Mucosa of descending colon (tissue), 3 donors: Measurements from ENCODE around the gene TAOK1. TPM values are rescaled to one million over a fixed set of nuclear protein-coding genes. Genes with fewer than 3 reads are reported as not detected.
"Not testable (repeated sequence)": the region's sequence is repeated elsewhere in the genome, so short reads cannot be mapped to it uniquely, and the experiment has no call there.

Source experiments
- ATAC-seq: fragments of 200-7000 bp; cut with Tn5 transposase; one replicate; pipeline ENCODE4 v1.9.1; 2020; ENCODE audit warnings: mild to moderate bottlenecking, moderate library complexity
- DNase-seq, 3 donors: peaks; one replicate each; pipeline ENCODE4 v3.0.0-alpha.2; 2020
- H3K36me3 ChIP-seq: fragments of 200-600 bp; one replicate; pipeline ENCODE4 v1.8.0; 2021; ENCODE audit warnings: low read depth, mild to moderate bottlenecking
- H3K4me1 ChIP-seq: fragments of 200-600 bp; one replicate; pipeline ENCODE4 v1.8.0; 2021; ENCODE audit warnings: low read depth, mild to moderate bottlenecking
- H3K4me3 ChIP-seq: fragments of 200-600 bp; one replicate; pipeline ENCODE4 v1.8.0; 2021; ENCODE audit warnings: mild to moderate bottlenecking
- H3K9me3 ChIP-seq: fragments of 200-600 bp; one replicate; pipeline ENCODE4 v1.8.0; 2021; ENCODE audit warnings: mild to moderate bottlenecking
- CTCF ChIP-seq: fragments of 200-600 bp; IDR thresholded peaks from one replicate; pipeline ENCODE4 v1.8.0; 2022; ENCODE audit warnings: antibody characterized with exemption, mild to moderate bottlenecking
- intact Hi-C, 2 donors: fragments of 100-400 bp; cut with DNase I in 1 of 2; cut with micrococcal nuclease in 1 of 2; formaldehyde crosslinking; loops; one replicate each; pipeline versions ENCODE4 v1.11.0 to v1.11.1; 2022; cut with DNase I, micrococcal nuclease
- long read RNA-seq, 2 donors: library from polyadenylated mRNA; unstranded; transcript quantifications; one replicate each; pipeline ENCODE4 v2.0.0, GENCODE V29; 2019 to 2021
- total RNA-seq, 3 donors: library from RNA; stranded (reverse); fragmentation: NEBNext Ultra II Directional in 2 of 3; extraction: Animal tissue kit (Norgen Biotek cat#: 25700) in 2 of 3; gene quantifications; one replicate each; pipeline versions ENCODE4 v1.2.1 to v1.2.4, GENCODE V29; 2021 to 2023
- donor health status: DM: no; HTN: no; CAD: no; lungs with moderate emphysema.
- donor health status: DM: no; HTN: no; CAD: no.
- donor health status: DM: no; HTN: yes; CAD: no.

Gene TAOK1
- 10 to 100 TPM; 50.0 to 76.3 (median 52.1) TPM for total RNA-seq
- long read RNA-seq, donor 1, partial matches to known transcripts, result 1 of 2 reads
- long read RNA-seq, donor 1, other reads (novel, unspliced or antisense), result 1 of 2 reads
- long read RNA-seq, donor 2, partial matches to known transcripts, result 0 of 1 reads
- long read RNA-seq, donor 2, other reads (novel, unspliced or antisense), result 1 of 1 reads

- peak; percentile 99 to 100 (median 99) for DNase-seq
- Histone ChIP-seq H3K4me1 (peaks cover 17% of the 10 kb centered on the region), H3K36me3 (no peaks in the 10 kb centered on the region), H3K4me3 (peak within 1 kb of the TSS; percentile 95), H3K9me3 (no peaks in the 10 kb centered on the region)
- intact Hi-C loops, result no loop called here
- ATAC-seq, result peak; percentile 97
- TF ChIP-seq CTCF, result no peak
These were observed at the start of gene TAOK1 for GRCh38 chr17:29389982-29390850. TSS of gene TAOK1 (plus strand) at chr17:29390363. CDS start at chr17:29451549, 61,186 bp downstream.

GRCh38 chr17:29341726-29342125, 48.4 kb upstream of the TAOK1 start:
- no peak overlapping the region for H3K4me3 ChIP-seq
- H3K9me3 ChIP-seq, result no peaks in the 10 kb centered on the region
- intact Hi-C loops, result no loop called here
- H3K4me1 ChIP-seq, result no peaks in the 10 kb centered on the region
- no peaks in the 10 kb centered on the region for H3K36me3 ChIP-seq
- TF ChIP-seq CTCF, result no peak
- ATAC-seq, result no peak
- DNase-seq, result no peak

- Histone ChIP-seq H3K4me3 (no peak overlapping the region), H3K4me1 (no peaks in the 10 kb centered on the region), H3K36me3 (no peaks in the 10 kb centered on the region), H3K9me3 (no peaks in the 10 kb centered on the region)
- TF ChIP-seq CTCF, result no peak
- intact Hi-C loops, result no loop called here
- ATAC-seq, result no peak
- DNase-seq, result no peak
These were observed 47.9 kb upstream of the TAOK1 start for GRCh38 chr17:29342158-29342765.

- no peaks in the 10 kb centered on the region for H3K36me3 ChIP-seq
- intact Hi-C loops, result no loop called here
- TF ChIP-seq CTCF, result no peak
- H3K4me1 ChIP-seq, result no peaks in the 10 kb centered on the region
- H3K9me3 ChIP-seq, result no peaks in the 10 kb centered on the region
- DNase-seq (no peak), ATAC-seq (no peak)
- H3K4me3 ChIP-seq, result no peak overlapping the region
These were observed 45.8 kb upstream of the TAOK1 start for GRCh38 chr17:29344201-29344856.

GRCh38 chr17:29345066-29345465, 45.1 kb upstream of the TAOK1 start:
- Histone ChIP-seq H3K4me1 (no peaks in the 10 kb centered on the region), H3K36me3 (no peaks in the 10 kb centered on the region), H3K4me3 (no peak overlapping the region), H3K9me3 (no peaks in the 10 kb centered on the region)
- no peak for ATAC-seq
- no peak for DNase-seq
- no peak for TF ChIP-seq CTCF
- intact Hi-C loops, result no loop called here

- ATAC-seq, H3K36me3 ChIP-seq, H3K4me3 ChIP-seq, DNase-seq, H3K4me1 ChIP-seq, H3K9me3 ChIP-seq, intact Hi-C loops: not testable (repeated sequence)
These were observed 44.7 kb upstream of the TAOK1 start for GRCh38 chr17:29345470-29345869.
